ENCODE data around the gene TFF1. TPM values are rescaled to one million over a fixed set of nuclear protein-coding genes. Genes with fewer than 3 reads are reported as not detected.

Gene TFF1
- polyA plus RNA-seq, 3 donors = not detected

- DNase-seq (ENCODE audit: low read depth in 3 of 3, low spot score in 2 of 3) = no peak
Observed at GRCh38 chr21:42384156-42384945, 18.0 kb upstream of the TFF1 start.

- no peak for DNase-seq (ENCODE audit: low read depth in 3 of 3, low spot score in 2 of 3)
Observed at GRCh38 chr21:42383331-42383730, 17.0 kb upstream of the TFF1 start.

- DNase-seq (ENCODE audit: low read depth in 3 of 3, low spot score in 2 of 3) = no peak
Observed at GRCh38 chr21:42382915-42383314, 16.6 kb upstream of the TFF1 start.

GRCh38 chr21:42381347-42381984 lies 15.1 kb upstream of the TFF1 start:
- no peak for DNase-seq (ENCODE audit: low read depth in 3 of 3, low spot score in 2 of 3)

- no peak for DNase-seq (ENCODE audit: low read depth in 3 of 3, low spot score in 2 of 3)
Observed at GRCh38 chr21:42379426-42380215, 13.3 kb upstream of the TFF1 start.

GRCh38 chr21:42378418-42378817 lies 12.1 kb upstream of the TFF1 start:
- DNase-seq (ENCODE audit: low read depth in 3 of 3, low spot score in 2 of 3) = no peak

GRCh38 chr21:42377951-42378340 lies 11.6 kb upstream of the TFF1 start:
- no peak for DNase-seq (ENCODE audit: low read depth in 3 of 3, low spot score in 2 of 3)

GRCh38 chr21:42377211-42377950 lies 11.0 kb upstream of the TFF1 start:
- no peak for DNase-seq (ENCODE audit: low read depth in 3 of 3, low spot score in 2 of 3)

- DNase-seq (ENCODE audit: low read depth in 3 of 3, low spot score in 2 of 3) = no peak
Observed at GRCh38 chr21:42376338-42376982, 10.1 kb upstream of the TFF1 start.

- DNase-seq (ENCODE audit: low read depth in 3 of 3, low spot score in 2 of 3) = no peak
Observed at GRCh38 chr21:42375966-42376337, 9.6 kb upstream of the TFF1 start.

- DNase-seq (ENCODE audit: low read depth in 3 of 3, low spot score in 2 of 3) = no peak
Observed at GRCh38 chr21:42375506-42375905, 9.2 kb upstream of the TFF1 start.

GRCh38 chr21:42374864-42375499 lies 8.6 kb upstream of the TFF1 start:
- no peak for DNase-seq (ENCODE audit: low read depth in 3 of 3, low spot score in 2 of 3)

GRCh38 chr21:42374457-42374856 lies 8.1 kb upstream of the TFF1 start:
- no peak for DNase-seq (ENCODE audit: low read depth in 3 of 3, low spot score in 2 of 3)

- DNase-seq (ENCODE audit: low read depth in 3 of 3, low spot score in 2 of 3) = no peak
Observed at GRCh38 chr21:42373908-42374455, 7.6 kb upstream of the TFF1 start.

GRCh38 chr21:42373196-42373907 lies 7.0 kb upstream of the TFF1 start:
- DNase-seq (ENCODE audit: low read depth in 3 of 3, low spot score in 2 of 3) = no peak

GRCh38 chr21:42370894-42371654 lies 4.7 kb upstream of the TFF1 start:
- no peak for DNase-seq (ENCODE audit: low read depth in 3 of 3, low spot score in 2 of 3)

- DNase-seq (ENCODE audit: low read depth in 3 of 3, low spot score in 2 of 3) = no peak
Observed at GRCh38 chr21:42369821-42370220, 3.5 kb upstream of the TFF1 start.
